Neural cell (in vitro differentiated cells): ENCODE results near the gene KDM4E. TPM values are rescaled to one million over a fixed set of nuclear protein-coding genes. Genes with fewer than 3 reads are reported as not detected.

ENCODE experiments used
- H2AFZ ChIP-seq: fragments of 200-600, 300-800 bp; sonication (generic), shearing (Covaris generic); 2 replicates; pipeline ENCODE4 v1.6.0; 2014; ENCODE audit warnings: low read depth, mild to moderate bottlenecking, antibody characterized with exemption, low read length, moderate library complexity
- H3F3A ChIP-seq: fragments of 200-600 bp; shearing (Covaris generic); 2 replicates; pipeline ENCODE4 v1.6.1; 2016; ENCODE audit warnings: mild to moderate bottlenecking, moderate library complexity, mixed read lengths, antibody characterized with exemption, low read length; ENCODE audit not compliant: insufficient read depth, poor library complexity, severe bottlenecking
- H3K27ac ChIP-seq: fragments of 200-600, 300-800 bp; sonication (generic), shearing (Covaris generic); 2 replicates; pipeline ENCODE4 v1.5.1; 2014; ENCODE audit warnings: mild to moderate bottlenecking, low read length, moderate library complexity
- H3K27me3 ChIP-seq: fragments of 300-800, 200-600 bp; sonication (generic), shearing (Covaris generic); 2 replicates; pipeline ENCODE4 v1.6.0; 2014; ENCODE audit warnings: mild to moderate bottlenecking, low read depth, low read length, moderate library complexity; ENCODE audit not compliant: insufficient read depth
- H3K36me3 ChIP-seq: fragments of 300-800, 200-600 bp; sonication (generic), shearing (Covaris generic); 2 replicates; pipeline ENCODE4 v1.5.1; 2014; ENCODE audit warnings: mild to moderate bottlenecking, antibody characterized with exemption, low read length, moderate library complexity; ENCODE audit not compliant: insufficient read depth
- H3K4me2 ChIP-seq: fragments of 300-800, 200-600 bp; sonication (generic), shearing (Covaris generic); 2 replicates; pipeline ENCODE4 v1.6.0; 2014; ENCODE audit warnings: mild to moderate bottlenecking, low read length
- H3K4me3 ChIP-seq: fragments of 300-800, 200-600 bp; sonication (generic), shearing (Covaris generic); 2 replicates; pipeline ENCODE4 v1.5.1; 2014; ENCODE audit warnings: mild to moderate bottlenecking, low read length, moderate library complexity
- H3K79me2 ChIP-seq: fragments of 200-600 bp; shearing (Covaris generic); replicated peaks from 2 replicates; pipeline ENCODE4 v1.6.0; 2014; ENCODE audit warnings: mild to moderate bottlenecking, low read length, moderate library complexity; ENCODE audit not compliant: insufficient read depth
- H3K9ac ChIP-seq: fragments of 300-800, 200-600 bp; sonication (generic), shearing (Covaris generic); 2 replicates; pipeline ENCODE4 v1.6.1; 2016; ENCODE audit warnings: mild to moderate bottlenecking, low read length, mixed read lengths
- H3K9me2 ChIP-seq: fragments of 200-600 bp; shearing (Covaris generic); 2 replicates; pipeline ENCODE4 v1.6.1; 2016; ENCODE audit warnings: mild to moderate bottlenecking, low read length, mixed read lengths; ENCODE audit not compliant: insufficient read depth
- H3K9me3 ChIP-seq: fragments of 200-600, 300-800 bp; sonication (generic), shearing (Covaris generic); 2 replicates; pipeline ENCODE4 v1.6.1; 2016; ENCODE audit warnings: mild to moderate bottlenecking, mixed run types, low read length, moderate library complexity, mixed read lengths
- H4K20me1 ChIP-seq: fragments of 200-600 bp; shearing (Covaris generic); 2 replicates; pipeline ENCODE4 v1.6.1; 2016; ENCODE audit warnings: mild to moderate bottlenecking, mixed run types; ENCODE audit not compliant: insufficient read depth
- EP300 ChIP-seq: fragments of 450-650 bp; conservative IDR thresholded peaks from 2 replicates; pipeline ENCODE4 v1.6.1; 2014; ENCODE audit warnings: antibody characterized with exemption, mild to moderate bottlenecking, moderate library complexity; ENCODE audit not compliant: poor library complexity, severe bottlenecking
- EZH2 ChIP-seq: fragments of 200-600, 300-800 bp; shearing (Covaris generic), sonication (generic); IDR thresholded peaks from 2 replicates; pipeline ENCODE4 v1.6.1; 2014; ENCODE audit warnings: antibody characterized with exemption, low read length, borderline replicate concordance, mild to moderate bottlenecking; ENCODE audit not compliant: insufficient read depth, poor library complexity, severe bottlenecking
- MXI1 ChIP-seq: fragments of 450-650 bp; conservative IDR thresholded peaks from 2 replicates; pipeline ENCODE4 v1.6.1; 2014; ENCODE audit warnings: antibody characterized with exemption, mild to moderate bottlenecking; ENCODE audit not compliant: poor library complexity, severe bottlenecking
- POLR2AphosphoS5 ChIP-seq: IDR thresholded peaks from 2 replicates; pipeline ENCODE4 v1.6.1; 2012
- RAD21 ChIP-seq: fragments of 450-650 bp; conservative IDR thresholded peaks from 2 replicates; pipeline ENCODE4 v1.6.1; 2014; ENCODE audit warnings: antibody characterized with exemption, mild to moderate bottlenecking, moderate library complexity
- SMC3 ChIP-seq: fragments of 450-650 bp; conservative IDR thresholded peaks from 2 replicates; pipeline ENCODE4 v1.6.1; 2014; ENCODE audit warnings: antibody characterized with exemption, mild to moderate bottlenecking, moderate library complexity; ENCODE audit not compliant: poor library complexity
- TAF1 ChIP-seq: IDR thresholded peaks from 2 replicates; pipeline ENCODE4 v1.6.1; 2012; ENCODE audit warnings: low read depth
- polyA plus RNA-seq: library from polyadenylated mRNA; depleted of rRNA; stranded (reverse); fragments of >200 nt; gene quantifications from 2 replicates; pipeline ENCODE4 v1.2.3, GENCODE V29; 2014
- TF ChIP-seq, protein P1 (sequence below): fragments of 450-650 bp; IDR thresholded peaks from 2 replicates; pipeline ENCODE4 v1.5.1; 2014; ENCODE audit warnings: antibody characterized with exemption, mild to moderate bottlenecking, moderate library complexity; ENCODE audit not compliant: poor library complexity, severe bottlenecking
- TF ChIP-seq, protein P2 (sequence below): IDR thresholded peaks from 2 replicates; pipeline ENCODE4 v1.6.1; 2012; ENCODE audit warnings: borderline replicate concordance

Gene KDM4E
- polyA plus RNA-seq, 1 donor from 2014 or later = not detected

DNA sequence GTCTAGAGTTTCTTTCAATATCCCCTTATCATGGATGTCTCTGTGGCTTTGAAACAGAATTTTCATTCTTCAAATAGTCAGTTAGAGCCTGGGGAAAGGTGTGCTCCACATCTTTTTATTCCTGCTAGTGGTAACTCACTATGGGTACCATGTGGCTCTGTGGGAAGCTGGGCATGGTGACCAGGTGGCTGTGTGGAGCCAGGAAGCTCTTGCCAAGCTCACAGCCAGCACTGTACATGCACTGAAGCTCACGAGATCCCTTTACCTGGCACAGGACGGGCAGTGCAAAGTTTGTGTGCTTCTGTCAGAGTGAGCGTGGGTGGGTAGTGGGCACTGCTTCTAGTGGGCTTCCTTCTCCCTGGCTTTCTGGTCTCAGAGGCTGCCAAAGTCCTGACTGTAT is 17.8 kb downstream of the KDM4E start:
- Histone ChIP-seq H3K79me2 (no peaks in the 10 kb centered on the region), H3K27me3 (no peaks in the 10 kb centered on the region), H3K9ac (no peak overlapping the region), H3F3A (no peaks in the 10 kb centered on the region), H3K9me3 (no peaks in the 10 kb centered on the region), H3K36me3 (no peaks in the 10 kb centered on the region), H4K20me1 (no peaks in the 10 kb centered on the region), H2AFZ (no peak overlapping the region), H3K9me2 (no peaks in the 10 kb centered on the region), H3K4me3 (no peak overlapping the region), H3K4me2 (no peak overlapping the region), H3K27ac (no peak overlapping the region)
- no peak for TF ChIP-seq SMC3
- no peak for TF ChIP-seq POLR2AphosphoS5
- TF ChIP-seq, protein P1, sequence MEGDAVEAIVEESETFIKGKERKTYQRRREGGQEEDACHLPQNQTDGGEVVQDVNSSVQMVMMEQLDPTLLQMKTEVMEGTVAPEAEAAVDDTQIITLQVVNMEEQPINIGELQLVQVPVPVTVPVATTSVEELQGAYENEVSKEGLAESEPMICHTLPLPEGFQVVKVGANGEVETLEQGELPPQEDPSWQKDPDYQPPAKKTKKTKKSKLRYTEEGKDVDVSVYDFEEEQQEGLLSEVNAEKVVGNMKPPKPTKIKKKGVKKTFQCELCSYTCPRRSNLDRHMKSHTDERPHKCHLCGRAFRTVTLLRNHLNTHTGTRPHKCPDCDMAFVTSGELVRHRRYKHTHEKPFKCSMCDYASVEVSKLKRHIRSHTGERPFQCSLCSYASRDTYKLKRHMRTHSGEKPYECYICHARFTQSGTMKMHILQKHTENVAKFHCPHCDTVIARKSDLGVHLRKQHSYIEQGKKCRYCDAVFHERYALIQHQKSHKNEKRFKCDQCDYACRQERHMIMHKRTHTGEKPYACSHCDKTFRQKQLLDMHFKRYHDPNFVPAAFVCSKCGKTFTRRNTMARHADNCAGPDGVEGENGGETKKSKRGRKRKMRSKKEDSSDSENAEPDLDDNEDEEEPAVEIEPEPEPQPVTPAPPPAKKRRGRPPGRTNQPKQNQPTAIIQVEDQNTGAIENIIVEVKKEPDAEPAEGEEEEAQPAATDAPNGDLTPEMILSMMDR = no peak
- no peak for TF ChIP-seq EP300
- no peak for TF ChIP-seq TAF1
- no peak for TF ChIP-seq MXI1
- no peak for TF ChIP-seq RAD21
- TF ChIP-seq, protein P2, sequence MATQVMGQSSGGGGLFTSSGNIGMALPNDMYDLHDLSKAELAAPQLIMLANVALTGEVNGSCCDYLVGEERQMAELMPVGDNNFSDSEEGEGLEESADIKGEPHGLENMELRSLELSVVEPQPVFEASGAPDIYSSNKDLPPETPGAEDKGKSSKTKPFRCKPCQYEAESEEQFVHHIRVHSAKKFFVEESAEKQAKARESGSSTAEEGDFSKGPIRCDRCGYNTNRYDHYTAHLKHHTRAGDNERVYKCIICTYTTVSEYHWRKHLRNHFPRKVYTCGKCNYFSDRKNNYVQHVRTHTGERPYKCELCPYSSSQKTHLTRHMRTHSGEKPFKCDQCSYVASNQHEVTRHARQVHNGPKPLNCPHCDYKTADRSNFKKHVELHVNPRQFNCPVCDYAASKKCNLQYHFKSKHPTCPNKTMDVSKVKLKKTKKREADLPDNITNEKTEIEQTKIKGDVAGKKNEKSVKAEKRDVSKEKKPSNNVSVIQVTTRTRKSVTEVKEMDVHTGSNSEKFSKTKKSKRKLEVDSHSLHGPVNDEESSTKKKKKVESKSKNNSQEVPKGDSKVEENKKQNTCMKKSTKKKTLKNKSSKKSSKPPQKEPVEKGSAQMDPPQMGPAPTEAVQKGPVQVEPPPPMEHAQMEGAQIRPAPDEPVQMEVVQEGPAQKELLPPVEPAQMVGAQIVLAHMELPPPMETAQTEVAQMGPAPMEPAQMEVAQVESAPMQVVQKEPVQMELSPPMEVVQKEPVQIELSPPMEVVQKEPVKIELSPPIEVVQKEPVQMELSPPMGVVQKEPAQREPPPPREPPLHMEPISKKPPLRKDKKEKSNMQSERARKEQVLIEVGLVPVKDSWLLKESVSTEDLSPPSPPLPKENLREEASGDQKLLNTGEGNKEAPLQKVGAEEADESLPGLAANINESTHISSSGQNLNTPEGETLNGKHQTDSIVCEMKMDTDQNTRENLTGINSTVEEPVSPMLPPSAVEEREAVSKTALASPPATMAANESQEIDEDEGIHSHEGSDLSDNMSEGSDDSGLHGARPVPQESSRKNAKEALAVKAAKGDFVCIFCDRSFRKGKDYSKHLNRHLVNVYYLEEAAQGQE = no peak
- no peak for TF ChIP-seq EZH2

DNA sequence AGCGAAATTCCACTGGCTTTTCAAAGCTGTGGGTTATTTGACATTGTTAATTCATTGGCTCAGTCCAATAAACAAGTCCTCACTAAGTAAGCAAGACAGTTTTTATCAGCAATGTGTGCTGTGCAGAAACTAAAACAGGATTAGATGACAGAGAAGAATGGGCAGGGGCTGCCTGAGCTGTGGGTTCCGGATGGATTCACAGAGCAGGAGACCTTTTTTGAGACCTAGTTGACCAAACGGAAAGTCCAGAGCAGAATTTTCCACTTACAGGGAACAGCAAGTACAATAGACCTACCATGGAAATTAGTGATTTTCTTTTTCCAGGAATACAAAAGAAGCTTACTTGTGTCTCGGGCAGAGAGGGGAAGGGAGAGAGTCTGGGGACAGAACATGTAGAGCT is 19.0 kb downstream of the KDM4E start:
- TF ChIP-seq, protein P2 = no peak
- TF ChIP-seq EZH2 (no peak), RAD21 (no peak), POLR2AphosphoS5 (no peak), TAF1 (no peak), SMC3 (no peak), EP300 (no peak), MXI1 (no peak)
- TF ChIP-seq, protein P1 = no peak

More for the DNA sequence above, 19.0 kb downstream of the KDM4E start:
- Histone ChIP-seq H3K4me2 (no peak overlapping the region), H3K9ac (no peak overlapping the region), H3F3A (no peaks in the 10 kb centered on the region), H2AFZ (no peak overlapping the region), H3K4me3 (no peak overlapping the region), H3K27ac (no peak overlapping the region), H4K20me1 (no peaks in the 10 kb centered on the region), H3K9me2 (no peaks in the 10 kb centered on the region), H3K36me3 (no peaks in the 10 kb centered on the region), H3K9me3 (no peaks in the 10 kb centered on the region), H3K79me2 (no peaks in the 10 kb centered on the region), H3K27me3 (no peaks in the 10 kb centered on the region)
